HepG2 (cell line): ENCODE measurements around the gene PTPN14.

Experiments
- CHCHD3 ChIP-seq: sonication (generic); formaldehyde crosslinking; IDR thresholded peaks from 2 replicates; pipeline ENCODE4 v1.8.0; 2022; ENCODE audit warnings: mild to moderate bottlenecking, missing genetic modification reagents, moderate library complexity
- CTCF ChIP-seq: sonication (generic); formaldehyde crosslinking; IDR thresholded peaks from 2 replicates; pipeline ENCODE4 v1.5.0; 2020; ENCODE audit warnings: mild to moderate bottlenecking, missing genetic modification reagents, moderate library complexity
- RAD51 ChIP-seq: fragments of 450-650 bp; IDR thresholded peaks from 2 replicates; pipeline ENCODE4 v1.6.1; 2016; ENCODE audit warnings: borderline replicate concordance
- RNF2 ChIP-seq: fragments of 450-650 bp; conservative IDR thresholded peaks from 2 replicates; pipeline ENCODE4 v1.6.1; 2016; ENCODE audit warnings: low read depth
- THRA ChIP-seq: sonication (generic); formaldehyde crosslinking; IDR thresholded peaks from 2 replicates; pipeline ENCODE4 v1.4.0; 2020; ENCODE audit warnings: missing genetic modification reagents, borderline replicate concordance
- USF2 ChIP-seq, 2 experiments: sonication (generic) in 1 of 2; formaldehyde crosslinking in 1 of 2; IDR thresholded peaks; 2 replicates each; pipeline versions ENCODE4 v1.5.1 to v1.6.1; 2011 to 2020; ENCODE audit warnings: borderline replicate concordance in 1 of 2, low read depth in 1 of 2, low read length in 1 of 2, mild to moderate bottlenecking in 1 of 2, missing genetic modification reagents in 1 of 2, moderate library complexity in 1 of 2
- ZNF512 ChIP-seq: sonication (generic); formaldehyde crosslinking; IDR thresholded peaks from 2 replicates; pipeline ENCODE4 v1.4.0; 2020; ENCODE audit warnings: mild to moderate bottlenecking, missing genetic modification reagents
- ZZZ3 ChIP-seq: sonication (generic); formaldehyde crosslinking; IDR thresholded peaks from 2 replicates; pipeline ENCODE4 v1.4.0; 2020; ENCODE audit warnings: missing genetic modification reagents, mild to moderate bottlenecking, borderline replicate concordance

GRCh38 chr1:214445831-214446614 lies 105.4 kb downstream of the PTPN14 start:
- TF ChIP-seq CHCHD3 (CRISPR knock-in tag) (no peak), RAD51 (no peak), ZNF512 (CRISPR knock-in tag) (no peak), ZZZ3 (no peak), USF2 (IDR thresholded peaks at IDR 0.05; ENCODE audit: low read depth, low read length) (no peak), USF2 (CRISPR knock-in tag; IDR thresholded peaks at IDR 0.05; ENCODE audit: borderline replicate concordance) (no peak), THRA (no peak), CTCF (no peak), RNF2 (no peak)
